ENCODE results near the gene GRAMD1B. TPM values are rescaled to one million over a fixed set of nuclear protein-coding genes. Genes with fewer than 3 reads are reported as not detected.

The GRAMD1B gene
- polyA plus RNA-seq, 3 donors = 3.2 to 13.9 (median 3.3) TPM

GRCh38 chr11:123516238-123516637, 86.2 kb downstream of the GRAMD1B start:
- H2AFZ ChIP-seq (ENCODE audit: insufficient read depth, low read depth, low read length, poor library complexity, severe bottlenecking) = no peak overlapping the region
- peaks cover 22% of the 10 kb centered on the region for H4K20me1 ChIP-seq (ENCODE audit: insufficient read depth, low read length)
- peaks cover 0 to 8% of the 10 kb centered on the region in 2 donors for H3K9me3 ChIP-seq (replicated peaks in 1 of 2; ENCODE audit: control insufficient read depth in 1 of 2, insufficient read depth in 1 of 2, low read length in 2 of 2)
- peaks cover 63% of the 10 kb centered on the region for H3K79me2 ChIP-seq (ENCODE audit: insufficient read depth, low read length)
- Mint-ChIP-seq H3K9me3 (peaks cover 0 to 13% (median 6%) of the 10 kb centered on the region in 7 donors), H3K36me3 (peaks cover 16 to 29% of the 10 kb centered on the region in 2 donors), H3K27me3 (ENCODE audit: low read depth in 3 of 3) (peaks cover 0 to 1% (median 0%) of the 10 kb centered on the region in 3 donors), H3K4me3 (no peak overlapping the region), H3K4me1 (peaks cover 10% of the 10 kb centered on the region), H3K27ac (no peak overlapping the region)
- no CpG with 5 or more reads among the region's 4 CpGs for WGBS (ENCODE audit: insufficient coverage)
- no peaks in the 10 kb centered on the region for H3K4me1 ChIP-seq (ENCODE audit: control insufficient read depth in 1 of 2, insufficient read depth in 2 of 2, low read length in 2 of 2)
- intact Hi-C loops (cut with micrococcal nuclease) = no loop called here
- no peak for DNase-seq
- no peak overlapping the region for H3K27ac ChIP-seq (ENCODE audit: low read depth in 1 of 2, low read length in 2 of 2)
- H3K27me3 ChIP-seq (ENCODE audit: control insufficient read depth in 2 of 2, insufficient read depth in 2 of 2, low read length in 2 of 2) = no peaks in the 10 kb centered on the region
- no peak overlapping the region for H3K4me3 ChIP-seq (replicated peaks in 1 of 3; ENCODE audit: low read depth in 2 of 3, low read length in 3 of 3)
- no peak overlapping the region for H3K9ac ChIP-seq (ENCODE audit: insufficient read depth, low read length, poor library complexity, severe bottlenecking)
- H3K36me3 ChIP-seq (replicated peaks in 1 of 2; ENCODE audit: control insufficient read depth in 1 of 2, insufficient read depth in 2 of 2, low read length in 2 of 2) = peaks cover 6 to 14% of the 10 kb centered on the region in 2 donors
- no peak overlapping the region for H3K4me2 ChIP-seq (replicated peaks; ENCODE audit: extremely low read depth, low read length, poor library complexity, severe bottlenecking)
- no peak for TF ChIP-seq CTCF (IDR thresholded peaks at IDR 0.05)

DNA sequence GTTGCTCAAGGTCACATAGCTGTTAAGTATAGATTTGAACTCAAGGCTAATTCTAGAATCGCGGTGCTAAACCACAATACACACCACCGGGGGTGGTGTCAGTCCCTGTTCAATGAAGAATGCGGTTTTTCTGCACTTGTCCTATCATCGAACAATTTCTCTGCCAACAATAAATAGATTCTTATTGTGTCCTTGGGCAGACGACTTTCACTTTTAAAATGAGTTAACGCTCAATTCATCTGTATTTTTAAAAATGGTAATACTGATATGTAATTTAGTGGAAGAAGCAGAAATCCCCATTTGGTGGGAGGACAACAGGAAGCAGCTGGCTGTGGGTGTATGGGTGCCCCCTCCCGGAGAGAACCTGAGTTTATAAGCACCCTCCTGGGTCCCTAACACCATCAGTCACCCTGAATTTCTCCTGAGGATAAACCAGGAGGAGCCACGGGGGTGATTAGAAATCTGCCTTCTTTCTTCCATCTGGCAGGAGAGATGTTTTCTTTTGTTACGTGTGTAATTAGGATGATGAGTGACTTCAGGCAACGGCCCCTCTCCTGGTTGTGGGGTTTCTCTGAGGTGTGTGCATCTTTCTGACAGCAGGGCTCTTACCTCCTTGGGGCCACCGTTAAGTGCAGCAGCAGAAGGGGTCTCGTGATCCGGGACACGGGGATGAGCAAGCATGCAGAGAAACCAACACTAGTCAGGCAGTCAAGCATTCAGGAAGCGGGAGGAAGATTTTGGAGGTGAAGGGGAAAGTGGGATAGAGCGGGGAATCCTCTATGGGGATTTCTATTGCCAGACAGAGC, 87.7 kb downstream of the GRAMD1B start:
- no peak overlapping the region for H3K27ac ChIP-seq (ENCODE audit: low read depth in 1 of 2, low read length in 2 of 2)
- 92% methylated on average over 7 of the region's 17 CpGs for WGBS (ENCODE audit: insufficient coverage)
- H3K4me3 ChIP-seq (replicated peaks in 1 of 3; ENCODE audit: low read depth in 2 of 3, low read length in 3 of 3) = no peak overlapping the region
- no peak overlapping the region for H3K9ac ChIP-seq (ENCODE audit: insufficient read depth, low read length, poor library complexity, severe bottlenecking)
- H3K36me3 Mint-ChIP-seq = peaks cover 17 to 27% of the 10 kb centered on the region in 2 donors
- peak overlapping the region in 1 of 7 donors; percentile 64 for H3K27ac Mint-ChIP-seq
- H2AFZ ChIP-seq (ENCODE audit: insufficient read depth, low read depth, low read length, poor library complexity, severe bottlenecking) = no peak overlapping the region
- peaks cover 0 to 8% of the 10 kb centered on the region in 2 donors for H3K9me3 ChIP-seq (replicated peaks in 1 of 2; ENCODE audit: control insufficient read depth in 1 of 2, insufficient read depth in 1 of 2, low read length in 2 of 2)
- H3K4me3 Mint-ChIP-seq = no peak overlapping the region
- H3K79me2 ChIP-seq (ENCODE audit: insufficient read depth, low read length) = peaks cover 61% of the 10 kb centered on the region
- peaks cover 18% of the 10 kb centered on the region for H4K20me1 ChIP-seq (ENCODE audit: insufficient read depth, low read length)
- no peaks in the 10 kb centered on the region for H3K4me1 ChIP-seq (ENCODE audit: control insufficient read depth in 1 of 2, insufficient read depth in 2 of 2, low read length in 2 of 2)
- TF ChIP-seq CTCF (IDR thresholded peaks at IDR 0.05) = no peak
- no peak overlapping the region for H3K4me2 ChIP-seq (replicated peaks; ENCODE audit: extremely low read depth, low read length, poor library complexity, severe bottlenecking)
- no peak for DNase-seq
- peaks cover 14% of the 10 kb centered on the region for H3K4me1 Mint-ChIP-seq
- intact Hi-C loops (cut with micrococcal nuclease) = no loop called here
- H3K27me3 Mint-ChIP-seq (ENCODE audit: low read depth in 3 of 3) = peaks cover 0 to 1% (median 0%) of the 10 kb centered on the region in 3 donors
- H3K27me3 ChIP-seq (ENCODE audit: control insufficient read depth in 2 of 2, insufficient read depth in 2 of 2, low read length in 2 of 2) = no peaks in the 10 kb centered on the region
- peaks cover 0 to 13% (median 6%) of the 10 kb centered on the region in 7 donors for H3K9me3 Mint-ChIP-seq
- peaks cover 6 to 14% of the 10 kb centered on the region in 2 donors for H3K36me3 ChIP-seq (replicated peaks in 1 of 2; ENCODE audit: control insufficient read depth in 1 of 2, insufficient read depth in 2 of 2, low read length in 2 of 2)

Data from CD14-positive monocyte (primary cell).